GM18519 (cell line): ENCODE data around the gene NPAS4.
"Not testable (repeated sequence)": the region's sequence is repeated elsewhere in the genome, so short reads cannot be mapped to it uniquely, and the experiment has no call there.

Source experiments
- ATAC-seq: cut with Tn5 transposase; IDR thresholded peaks from one replicate; pipeline ENCODE4 v1.9.1; 2021; ENCODE audit warnings: mild to moderate bottlenecking, moderate library complexity; ENCODE audit not compliant: unreplicated experiment, low FRiP score

Gene NPAS4

DNA sequence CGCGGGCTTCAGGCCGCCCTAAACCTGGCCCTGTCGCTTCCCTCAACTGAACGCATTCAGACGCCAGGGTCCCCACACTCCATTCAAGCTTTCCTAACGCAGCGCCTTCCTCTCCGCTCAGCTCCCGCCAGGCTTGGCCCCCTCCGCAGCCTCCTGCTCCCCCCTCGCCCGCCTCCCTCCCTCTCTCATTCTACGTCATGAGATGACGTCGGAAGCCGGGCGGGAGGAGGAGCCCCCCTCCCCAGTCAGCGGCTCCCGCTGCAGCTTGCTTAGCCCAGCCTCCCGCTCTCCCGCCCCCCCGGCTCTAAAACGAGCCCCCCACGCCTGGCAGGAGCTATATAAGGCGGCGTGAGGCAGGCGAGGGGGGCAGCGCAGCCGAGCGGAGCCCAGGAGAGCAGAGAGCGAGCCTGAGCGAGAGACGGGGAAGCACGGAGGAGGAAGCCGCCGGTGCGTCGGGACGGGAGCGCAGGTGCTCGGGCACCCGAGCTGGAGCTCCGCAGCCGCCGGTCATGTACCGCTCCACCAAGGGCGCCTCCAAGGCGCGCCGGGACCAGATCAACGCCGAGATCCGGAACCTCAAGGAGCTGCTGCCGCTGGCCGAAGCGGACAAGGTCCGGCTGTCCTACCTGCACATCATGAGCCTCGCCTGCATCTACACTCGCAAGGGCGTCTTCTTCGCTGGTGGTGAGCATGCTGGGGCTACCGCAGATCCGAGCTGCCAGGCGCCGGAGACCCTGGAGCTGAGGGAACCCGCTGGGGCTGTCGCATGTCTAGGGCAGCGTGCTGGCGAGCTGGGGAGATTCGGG is at the start of gene NPAS4:
NPAS4 (plus strand) TSS at position 365 of the 806 bp plus-strand sequence; CDS start at position 510, 145 bp downstream.
- ATAC-seq = no peak

DNA sequence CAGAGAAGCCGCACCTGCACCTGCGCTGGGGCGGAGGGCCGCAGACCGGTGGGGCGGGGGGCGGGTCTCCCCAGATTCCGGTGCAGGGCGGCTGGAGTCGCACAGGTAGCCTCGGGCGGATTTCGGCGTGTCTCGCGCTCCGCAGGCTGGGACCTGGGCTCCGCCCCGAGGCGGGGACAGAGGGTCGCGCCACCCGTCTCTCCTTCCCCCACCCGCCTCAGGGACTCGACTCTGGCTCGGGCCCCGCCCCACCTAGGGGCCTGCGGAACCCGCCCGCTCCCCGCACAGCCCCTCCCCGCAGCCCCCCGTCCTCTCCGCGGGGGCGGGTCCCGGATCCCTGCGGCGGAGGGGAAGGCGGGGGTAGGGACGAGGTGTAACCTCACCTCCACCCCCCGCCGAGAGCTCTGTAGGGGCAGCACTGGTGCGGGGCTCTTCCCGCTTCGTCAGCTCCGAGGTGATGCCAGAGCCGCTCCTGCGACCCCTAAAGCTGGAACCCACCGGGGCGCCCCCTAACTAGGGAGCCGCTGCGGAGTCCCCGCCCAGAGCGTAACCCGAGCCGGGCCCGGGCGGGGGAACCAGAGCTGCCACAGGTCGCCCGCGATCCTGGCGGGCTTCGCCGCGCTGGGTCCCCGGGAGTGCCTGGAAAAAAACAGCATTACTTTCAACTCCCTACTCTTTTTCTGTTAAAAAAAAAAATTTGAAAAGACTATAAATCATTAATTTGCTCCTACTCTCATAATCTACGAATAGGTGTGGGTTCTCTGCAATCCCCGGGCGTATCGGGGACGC is 49.0 kb upstream of the NPAS4 start, which contains the start of gene SLC29A2:
SLC29A2 (minus strand) TSS at position 134 of the 789 bp plus-strand sequence. CDS start 169 bp downstream, outside the sequence.
- no peak for ATAC-seq

DNA sequence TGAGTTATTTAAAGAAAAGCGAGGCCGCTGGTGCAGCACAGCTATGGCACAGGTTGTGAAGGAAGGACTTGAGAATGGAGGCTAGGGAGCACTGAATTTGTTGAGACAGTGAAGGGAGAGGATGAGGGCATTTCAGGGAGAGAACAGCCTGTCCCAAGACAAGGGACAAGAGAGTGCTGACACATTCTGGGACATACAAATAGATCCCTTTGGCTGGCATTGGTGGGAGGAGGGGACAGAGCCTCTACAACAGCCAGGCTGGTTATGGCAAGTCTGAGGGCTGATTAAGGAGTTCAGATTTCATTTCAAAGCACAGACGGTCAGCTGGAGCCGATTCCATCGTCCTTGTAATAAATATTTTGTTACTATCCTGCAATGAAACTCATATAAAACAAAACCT is 47.6 kb upstream of the NPAS4 start:
- ATAC-seq = no peak

GRCh38 chr11:66373690-66374287 is 47.0 kb upstream of the NPAS4 start:
- not testable (repeated sequence) for ATAC-seq

GRCh38 chr11:66380264-66380663 is 40.6 kb upstream of the NPAS4 start:
- not testable (repeated sequence) for ATAC-seq

DNA sequence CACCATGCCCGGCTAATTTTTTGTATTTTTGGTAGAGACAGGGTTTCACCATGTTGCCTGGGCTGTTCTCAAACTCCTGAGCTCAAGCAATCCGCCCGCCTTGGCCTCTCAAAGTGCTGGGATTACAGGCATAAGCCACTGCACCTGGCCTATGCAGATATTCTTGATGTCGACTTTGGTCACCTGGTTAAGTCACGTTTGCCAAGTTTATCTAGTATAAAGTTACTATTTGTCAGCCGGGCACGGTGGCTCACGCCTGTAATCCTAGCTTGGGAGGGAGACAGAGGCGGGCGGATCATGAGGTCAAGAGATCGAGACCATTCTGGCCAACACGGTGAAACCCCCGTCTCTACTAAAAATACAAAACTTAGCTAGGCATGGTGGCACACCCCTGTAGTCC is 36.5 kb upstream of the NPAS4 start:
- not testable (repeated sequence) for ATAC-seq

- ATAC-seq = no peak
Measured at GRCh38 chr11:66386171-66387069, 34.4 kb upstream of the NPAS4 start.

- no peak for ATAC-seq
Measured at GRCh38 chr11:66388780-66389386, 32.0 kb upstream of the NPAS4 start.

DNA sequence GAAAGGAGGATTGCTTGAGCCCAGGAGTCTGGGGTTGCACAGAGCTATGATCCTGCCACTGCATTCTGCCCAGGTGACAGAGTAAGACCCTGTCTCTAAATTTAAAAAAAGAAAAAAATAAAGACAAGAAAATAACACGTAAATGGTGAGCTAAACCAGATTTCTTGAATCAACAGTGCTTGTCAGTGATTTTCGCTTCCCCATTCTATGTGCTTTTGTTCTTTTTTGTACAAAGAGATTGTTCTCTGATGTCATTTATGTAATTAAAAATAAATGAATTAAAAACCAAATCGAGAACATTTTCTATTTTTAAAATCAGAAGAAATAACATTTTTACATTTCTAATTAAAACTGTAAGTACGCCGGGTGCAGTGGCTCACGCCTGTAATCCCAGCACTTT is 29.5 kb upstream of the NPAS4 start:
- no peak for ATAC-seq

- no peak for ATAC-seq
Measured at GRCh38 chr11:66393954-66394353, 26.9 kb upstream of the NPAS4 start.

DNA sequence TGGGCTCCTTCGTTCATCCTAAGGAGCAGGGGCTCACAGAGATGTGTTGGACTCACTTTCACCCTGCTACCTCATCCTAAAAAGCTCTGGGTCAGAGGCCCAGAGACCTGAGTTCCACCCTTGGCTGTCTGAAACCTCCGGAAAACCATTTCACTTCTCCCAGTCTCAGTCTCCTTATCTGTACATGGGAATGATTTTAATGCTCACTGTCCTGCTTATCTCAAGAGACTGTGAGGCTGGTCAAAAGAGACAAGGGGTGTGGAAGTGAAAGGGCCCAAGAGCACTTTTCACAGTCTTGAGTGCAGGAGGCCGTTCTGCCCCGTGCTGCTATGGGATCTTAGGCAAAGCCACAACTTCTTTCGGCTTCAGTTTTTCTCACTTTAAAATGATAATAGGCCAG is 13.2 kb upstream of the NPAS4 start:
- ATAC-seq = no peak

- ATAC-seq = no peak
Measured at GRCh38 chr11:66408488-66409214, 12.2 kb upstream of the NPAS4 start.

GRCh38 chr11:66409226-66409625 is 11.6 kb upstream of the NPAS4 start:
- no peak for ATAC-seq

DNA sequence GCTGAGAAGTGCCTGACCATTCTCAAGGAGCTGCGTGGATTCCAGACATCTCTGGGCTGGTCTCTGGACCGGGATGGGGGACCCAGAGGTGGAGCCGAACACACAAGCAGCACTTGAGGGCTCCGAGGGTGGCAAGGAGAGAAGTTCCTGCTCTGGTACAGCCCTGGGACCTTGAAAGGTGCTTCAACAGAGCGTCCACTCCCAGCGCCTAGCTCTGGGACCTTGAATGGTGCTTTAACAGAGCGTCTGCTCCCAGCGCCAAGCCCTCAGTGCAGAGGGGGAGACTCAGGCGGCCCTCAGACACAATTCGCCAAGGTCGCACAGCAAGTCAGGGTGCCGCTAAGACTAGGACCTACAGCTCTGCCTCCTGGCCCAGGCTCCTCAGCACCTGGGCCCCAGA is 10.6 kb upstream of the NPAS4 start:
- ATAC-seq = no peak

- no peak for ATAC-seq
Measured at GRCh38 chr11:66411323-66411722, 9.5 kb upstream of the NPAS4 start.

- ATAC-seq = no peak
Measured at GRCh38 chr11:66412110-66412509, 8.7 kb upstream of the NPAS4 start.

DNA sequence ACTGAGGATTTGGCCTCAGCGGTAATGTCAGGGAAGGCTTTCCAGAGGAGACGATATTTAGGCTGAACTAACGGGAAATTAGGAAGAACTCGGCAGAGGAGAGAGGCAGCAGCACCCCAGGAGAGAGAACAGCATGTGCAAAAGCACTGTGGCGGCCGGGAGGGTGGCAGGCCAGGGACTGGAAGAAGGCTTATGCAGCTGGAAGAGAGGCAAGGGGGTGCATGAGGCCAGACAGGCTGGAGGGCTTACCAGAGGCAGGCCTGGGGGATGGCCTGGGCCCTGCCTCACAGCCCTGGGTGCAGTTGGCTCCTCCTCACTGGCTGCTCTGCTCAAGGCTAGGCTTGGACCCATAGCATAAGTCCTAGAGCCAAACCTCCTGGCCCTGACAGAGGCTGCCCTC is 7.7 kb upstream of the NPAS4 start:
- ATAC-seq = no peak

GRCh38 chr11:66414120-66414934 is 6.5 kb upstream of the NPAS4 start:
- ATAC-seq = no peak
